Measurements from ENCODE around the gene SIAH1. TPM values are rescaled to one million over a fixed set of nuclear protein-coding genes. Genes with fewer than 3 reads are reported as not detected.

The SIAH1 gene
- total RNA-seq, 1 experiment from 2014 or later = 10.9 TPM

- BruUV-seq (replicated peaks) = no TSS peak
- POLR2A ChIA-PET (ENCODE audit: unreplicated experiment) = no interaction called here
Measured at GRCh38 chr16:48310908-48311641, 74.1 kb downstream of the SIAH1 start.

More at GRCh38 chr16:48310908-48311641, 74.1 kb downstream of the SIAH1 start:
- peaks cover 20% of the 10 kb centered on the region for H3K36me3 ChIP-seq (ENCODE audit: low read depth, low read length)
- no peak for DNase-seq
- H2AFZ ChIP-seq (ENCODE audit: low read length) = no peak overlapping the region
- H3K9me2 ChIP-seq (replicated peaks; ENCODE audit: low read length) = no peaks in the 10 kb centered on the region
- no peaks in the 10 kb centered on the region for H4K20me1 ChIP-seq (ENCODE audit: low read length)
- TF ChIP-seq EZH2phosphoT487 (IDR thresholded peaks at IDR 0.05; ENCODE audit: borderline replicate concordance, low read length) = no peak
- TF ChIP-seq EZH2 (IDR thresholded peaks at IDR 0.05; ENCODE audit: low read length, unreplicated experiment) = no peak
- TF ChIP-seq CTCF (conservative IDR thresholded peaks at IDR 0.05; ENCODE audit: low read depth, low read length) = no peak
- no peak for ATAC-seq
- no peak overlapping the region for H3K27ac ChIP-seq (ENCODE audit: low read length)
- no peak overlapping the region for H3K9ac ChIP-seq (ENCODE audit: low read length)
- H3K27me3 ChIP-seq (ENCODE audit: low read length) = no peaks in the 10 kb centered on the region
- H3K4me2 ChIP-seq (ENCODE audit: low read length) = no peak overlapping the region
- H3K4me3 ChIP-seq (ENCODE audit: low read length) = no peak overlapping the region
- intact Hi-C loops (cut with micrococcal nuclease) = no loop called here
- no peaks in the 10 kb centered on the region for H3K4me1 ChIP-seq (ENCODE audit: insufficient read depth, low read length)
- CTCF ChIA-PET = no interaction called here
- H3K9me3 ChIP-seq (ENCODE audit: low read length) = peaks cover 7% of the 10 kb centered on the region; the same call in 1 of the 2 replicates
- no peaks in the 10 kb centered on the region for H3K79me2 ChIP-seq (ENCODE audit: low read length)
- H3F3A ChIP-seq (ENCODE audit: low read length, unreplicated experiment) = no peaks in the 10 kb centered on the region

Other genes starting within 250 kb of the SIAH1 start
- not detected in 2 replicates for gene ABCC12, start 229.4 kb downstream of the SIAH1 start, total RNA-seq (2014; rRNA removed)
- 32.3 and 41.5 TPM in 2 replicates for gene LONP2, start 141.1 kb downstream of the SIAH1 start, total RNA-seq (2014; rRNA removed)
- gene ABCC11, start 137.9 kb downstream of the SIAH1 start, total RNA-seq (2014; rRNA removed) = 0.26 TPM in 1 of 2 replicates, not detected in the other
- gene N4BP1, start 224.8 kb upstream of the SIAH1 start, total RNA-seq (2014; rRNA removed) = 7.6 and 16.6 TPM in 2 replicates

All from PC-3 (cell line).